GM13976 (cell line): ENCODE results near the gene CRYBG3.
"Not testable (repeated sequence)": the region's sequence is repeated elsewhere in the genome, so short reads cannot be mapped to it uniquely, and the experiment has no call there.

Experiments
- DNase-seq: peaks from one replicate; pipeline ENCODE4 v3.0.0; 2012; ENCODE audit warnings: low spot score
- in situ Hi-C: fragments of 300-500 bp; cut with MboI; formaldehyde crosslinking; loops from one replicate; pipeline ENCODE4 v1.12.0; 2022; ENCODE audit warnings: low sequenced_read_pairs, mixed read lengths, inconsistent platforms; ENCODE audit not compliant: unreplicated experiment
- TF ChIP-seq, protein P1 (sequence below): IDR thresholded peaks from 2 replicates; pipeline ENCODE4 v1.5.1; 2012; ENCODE audit warnings: borderline replicate concordance, mild to moderate bottlenecking; ENCODE audit not compliant: insufficient read depth; ENCODE audit errors: extremely low read depth, missing control alignments, control extremely low read depth

Gene CRYBG3

DNA sequence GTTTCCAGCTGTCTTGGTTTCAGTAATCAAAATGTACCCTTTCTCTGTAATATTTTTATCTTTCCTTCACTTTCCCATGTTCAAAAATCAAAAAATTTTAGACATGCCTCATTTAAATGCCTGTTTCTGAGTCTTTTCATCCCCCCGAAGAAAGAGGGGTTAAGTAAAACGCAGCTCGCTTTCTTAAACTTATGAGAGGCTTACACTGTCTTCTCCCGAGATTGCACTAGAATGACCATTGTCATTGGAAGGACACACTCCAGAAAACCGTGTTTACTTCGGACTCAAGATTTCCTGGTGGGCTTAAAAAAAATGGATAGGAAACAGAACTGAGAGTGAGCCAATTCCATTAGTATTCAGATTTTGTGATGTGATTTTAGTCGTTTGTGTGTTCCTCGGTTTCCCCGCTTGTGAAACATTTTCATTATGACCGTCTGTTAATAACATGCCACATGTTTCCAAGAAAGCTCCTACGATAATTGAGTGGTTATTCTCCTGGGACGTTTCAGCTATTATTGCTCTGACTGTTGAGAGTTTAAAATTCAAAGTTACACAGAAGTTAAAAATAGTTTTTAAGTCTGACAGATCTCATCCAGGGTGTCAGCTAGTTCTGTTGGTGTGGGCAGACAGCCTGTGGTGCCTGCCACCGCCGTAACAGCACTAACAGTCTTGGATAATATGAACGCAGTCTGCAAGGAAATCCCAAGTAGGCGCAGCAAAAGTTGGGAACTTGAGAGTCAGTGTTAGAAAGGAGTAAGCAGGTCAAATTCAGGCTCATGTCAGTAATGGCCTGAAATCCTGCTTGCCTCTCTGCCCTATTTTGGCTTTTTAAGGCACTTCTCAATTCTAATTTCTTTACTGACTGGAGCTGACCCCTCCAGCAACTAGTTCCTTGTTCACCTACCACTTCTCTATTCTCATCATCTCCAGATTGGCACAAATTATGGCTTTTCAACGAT lies 1.5 kb downstream of the CRYBG3 start:
- in situ Hi-C loops, result no loop called here
- TF ChIP-seq, protein P1, sequence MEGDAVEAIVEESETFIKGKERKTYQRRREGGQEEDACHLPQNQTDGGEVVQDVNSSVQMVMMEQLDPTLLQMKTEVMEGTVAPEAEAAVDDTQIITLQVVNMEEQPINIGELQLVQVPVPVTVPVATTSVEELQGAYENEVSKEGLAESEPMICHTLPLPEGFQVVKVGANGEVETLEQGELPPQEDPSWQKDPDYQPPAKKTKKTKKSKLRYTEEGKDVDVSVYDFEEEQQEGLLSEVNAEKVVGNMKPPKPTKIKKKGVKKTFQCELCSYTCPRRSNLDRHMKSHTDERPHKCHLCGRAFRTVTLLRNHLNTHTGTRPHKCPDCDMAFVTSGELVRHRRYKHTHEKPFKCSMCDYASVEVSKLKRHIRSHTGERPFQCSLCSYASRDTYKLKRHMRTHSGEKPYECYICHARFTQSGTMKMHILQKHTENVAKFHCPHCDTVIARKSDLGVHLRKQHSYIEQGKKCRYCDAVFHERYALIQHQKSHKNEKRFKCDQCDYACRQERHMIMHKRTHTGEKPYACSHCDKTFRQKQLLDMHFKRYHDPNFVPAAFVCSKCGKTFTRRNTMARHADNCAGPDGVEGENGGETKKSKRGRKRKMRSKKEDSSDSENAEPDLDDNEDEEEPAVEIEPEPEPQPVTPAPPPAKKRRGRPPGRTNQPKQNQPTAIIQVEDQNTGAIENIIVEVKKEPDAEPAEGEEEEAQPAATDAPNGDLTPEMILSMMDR, result no peak
- DNase-seq, result no peak

DNA sequence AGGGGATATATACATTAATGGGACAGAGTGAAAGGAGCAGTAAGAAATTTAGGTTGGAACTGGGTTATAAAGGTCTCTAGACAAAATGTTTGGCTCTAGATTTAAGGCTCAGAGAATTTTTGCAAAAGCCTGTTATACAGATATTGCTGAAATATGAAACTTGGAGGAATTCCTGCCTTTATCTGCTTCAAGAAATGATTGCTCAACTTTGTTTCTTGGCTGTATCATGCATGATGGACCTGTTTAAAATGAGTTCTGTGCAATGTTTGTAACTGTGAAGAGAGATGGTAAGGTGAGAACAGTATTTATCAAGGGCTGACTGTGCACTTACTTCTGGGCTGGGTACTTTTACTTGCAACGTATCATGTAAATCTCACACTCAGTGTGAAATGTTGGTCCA lies 3.3 kb downstream of the CRYBG3 start:
- in situ Hi-C loops, result no loop called here
- no peak for DNase-seq
- TF ChIP-seq, protein P1, result no peak

DNA sequence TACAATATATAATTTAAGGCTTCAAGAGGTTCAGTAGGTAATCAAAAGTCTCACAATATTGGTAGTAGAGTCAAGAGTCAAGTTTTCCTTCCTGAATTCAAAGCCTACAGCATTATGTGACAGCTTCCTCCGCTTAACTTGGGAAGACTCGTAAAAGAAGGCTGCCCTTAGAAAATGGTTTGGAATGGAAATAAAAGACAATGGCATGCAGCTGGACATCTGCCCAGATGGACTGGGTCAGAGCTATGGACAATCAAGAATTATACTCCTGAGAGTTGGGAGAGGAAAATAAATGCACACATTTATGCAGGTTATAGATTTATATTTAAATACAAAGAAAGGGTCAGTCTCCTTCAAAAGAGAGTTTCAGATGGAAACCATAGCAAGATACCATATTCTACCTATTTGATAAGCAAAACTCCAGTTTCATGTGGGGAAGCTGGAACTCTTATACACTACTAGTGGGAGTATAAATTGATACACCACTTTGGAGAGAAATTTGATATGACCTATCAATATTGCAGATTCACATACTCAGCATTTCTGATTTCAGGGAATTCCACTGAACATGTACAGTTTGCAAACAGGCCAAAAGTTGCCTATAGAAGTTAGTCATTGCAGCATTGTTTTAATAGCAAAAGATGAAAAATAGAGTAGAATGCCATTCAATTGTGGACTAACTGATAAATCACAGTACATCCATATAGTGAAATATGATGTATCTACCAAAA lies 6.1 kb downstream of the CRYBG3 start:
- in situ Hi-C loops, result no loop called here
- DNase-seq, result no peak
- TF ChIP-seq, protein P1, result no peak

DNA sequence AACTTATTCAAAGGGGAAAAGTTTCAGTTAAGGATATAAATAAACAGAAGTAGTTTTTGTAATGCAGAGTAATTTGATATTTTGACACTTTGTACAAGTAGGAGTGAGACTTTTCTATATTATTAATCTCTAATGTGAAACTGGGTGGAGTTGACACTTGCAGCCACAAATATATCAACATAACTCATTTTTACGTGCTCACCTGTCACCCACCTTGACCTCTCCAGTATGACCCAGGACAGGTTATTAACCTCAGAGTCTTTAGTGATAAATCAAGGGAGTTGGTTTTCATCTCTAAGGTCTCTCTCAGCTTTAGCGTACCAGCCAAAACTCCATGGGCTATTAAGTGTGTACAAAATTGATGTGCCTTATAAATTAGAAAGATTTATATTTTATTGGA lies 7.4 kb downstream of the CRYBG3 start:
- no peak for DNase-seq
- in situ Hi-C loops, result no loop called here
- TF ChIP-seq, protein P1, result no peak

DNA sequence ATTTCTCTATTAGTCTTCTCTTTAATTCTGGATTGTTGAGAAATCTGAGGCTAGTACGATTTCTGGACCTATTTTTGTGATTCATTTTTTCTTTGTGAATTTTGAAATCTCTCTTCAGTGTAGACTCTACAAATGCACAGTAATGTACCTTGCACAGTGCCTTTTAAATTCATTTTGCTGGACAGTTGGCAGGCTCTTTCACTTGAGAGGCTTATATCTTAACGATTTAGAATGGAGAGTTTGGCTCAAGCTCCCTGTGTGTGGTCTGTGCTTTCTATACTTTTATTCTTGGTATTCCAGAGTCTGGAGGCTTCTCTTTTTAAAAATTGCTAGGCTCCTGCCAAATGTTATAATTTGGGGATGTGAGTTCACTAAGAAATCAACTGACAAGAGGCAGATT lies 8.8 kb downstream of the CRYBG3 start:
- in situ Hi-C loops, result no loop called here
- TF ChIP-seq, protein P1, result no peak
- no peak for DNase-seq

DNA sequence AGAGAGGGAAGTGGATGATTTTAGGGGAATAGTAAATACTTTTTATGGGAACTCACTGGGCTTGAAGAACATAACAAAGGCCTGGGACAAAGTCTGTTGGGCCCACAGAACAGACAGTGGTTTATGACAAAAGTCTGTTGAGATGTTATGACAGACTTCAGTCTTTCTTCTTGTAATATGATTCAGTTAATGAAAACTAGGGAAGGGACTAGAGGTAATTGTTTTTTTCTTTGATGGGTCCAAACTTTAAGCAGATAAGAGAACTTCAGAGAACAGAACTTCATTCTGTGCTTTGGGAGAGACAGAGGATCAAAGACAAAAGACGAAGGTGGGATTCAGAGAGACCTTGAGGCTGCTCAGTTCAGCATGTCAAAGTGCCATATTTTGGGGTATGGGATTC lies 9.3 kb downstream of the CRYBG3 start:
- TF ChIP-seq, protein P1, result no peak
- no peak for DNase-seq
- in situ Hi-C loops, result no loop called here

DNA sequence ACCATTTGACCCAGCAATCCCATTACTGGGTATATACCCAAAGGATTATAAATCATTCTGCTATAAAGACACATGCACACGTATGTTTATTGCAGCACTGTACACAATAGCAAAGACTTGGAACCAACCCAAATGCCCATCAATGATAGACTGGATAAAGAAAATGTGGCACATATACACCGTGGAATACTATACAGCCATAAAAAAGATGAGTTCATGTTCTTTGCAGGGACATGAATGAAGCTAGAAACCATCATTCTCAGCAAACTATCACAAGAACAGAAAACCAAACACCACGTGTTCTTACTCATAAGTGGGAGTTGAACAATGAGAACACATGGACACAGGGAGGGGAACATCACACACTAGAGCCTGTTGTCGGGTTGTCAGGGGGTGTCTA lies 11.4 kb downstream of the CRYBG3 start:
- DNase-seq, in situ Hi-C loops: not testable (repeated sequence)
